ENCODE measurements around the gene LGR6. TPM values are rescaled to one million over a fixed set of nuclear protein-coding genes. Genes with fewer than 3 reads are reported as not detected.

LGR6 gene
- total and polyA plus RNA-seq, 2 of the 4 experiments (the other 2 are of a cell fraction) = not detected

GRCh38 chr1:202235003-202235660, 41.5 kb downstream of the LGR6 start:
- Histone ChIP-seq H3K56ac (ENCODE audit: extremely low read depth, insufficient read depth, low read length) (no peak overlapping the region), H3K9me3 (ENCODE audit: control insufficient read depth, insufficient read depth, low read length) (no peaks in the 10 kb centered on the region), H3K9ac (ENCODE audit: low read depth, low read length) (0 out of 2 replicates have a peak overlapping the region, but pooled peaks have one; percentile 3), H2AFZ (replicated peaks; ENCODE audit: low read length, poor library complexity) (peak overlapping the region; percentile 89), H4K5ac (ENCODE audit: low read depth, low read length) (no peak overlapping the region), H3K36me3 (ENCODE audit: control insufficient read depth, insufficient read depth, low read length) (no peaks in the 10 kb centered on the region), H2BK5ac (ENCODE audit: low read depth, low read length, poor library complexity, severe bottlenecking) (peak overlapping the region; percentile 16), H2BK15ac (ENCODE audit: low read depth, low read length) (peak overlapping the region; percentile 75; the same call in 2 of the 3 replicates), H3K79me1 (ENCODE audit: low read depth in 1 of 2, low read length in 2 of 2) (no peaks in the 10 kb centered on the region), H2AK9ac (replicated peaks; ENCODE audit: low read depth, low read length, poor library complexity) (peak overlapping the region; percentile 92), H3K4ac (ENCODE audit: low read depth, low read length) (peak overlapping the region; percentile 85), H2BK20ac (ENCODE audit: low read depth, low read length) (peak overlapping the region; percentile 92), H2BK120ac (ENCODE audit: low read depth, low read length) (peak overlapping the region; percentile 94), H3K27me3 (ENCODE audit: control insufficient read depth, insufficient read depth, low read length) (peaks cover 5% of the 10 kb centered on the region), H3K9me1 (ENCODE audit: insufficient read depth, low read length) (peaks cover 16% of the 10 kb centered on the region), H2AK5ac (ENCODE audit: low read depth, low read length) (peak overlapping the region; percentile 74), H3K23ac (ENCODE audit: low read depth, low read length) (peak overlapping the region; percentile 67; the same call in 1 of the 2 replicates), H3K27ac (ENCODE audit: insufficient read depth, low read length) (peak overlapping the region; percentile 22; the same call in 1 of the 2 replicates), H4K20me1 (ENCODE audit: insufficient read depth, low read length) (no peaks in the 10 kb centered on the region), H3K18ac (ENCODE audit: low read depth, low read length) (peak overlapping the region; percentile 10; the same call in 1 of the 2 replicates), H3K4me2 (ENCODE audit: low read depth, low read length) (no peak overlapping the region; the same call in 1 of the 2 replicates), H3K14ac (replicated peaks; ENCODE audit: low read depth, low read length) (peak overlapping the region; percentile 61), H4K91ac (ENCODE audit: insufficient read depth, low read depth, low read length) (peak overlapping the region; percentile 78), H3K4me1 (ENCODE audit: control insufficient read depth, insufficient read depth, low read length) (peaks cover 16% of the 10 kb centered on the region), H3K4me3 (ENCODE audit: insufficient read depth, low read depth, low read length) (no peak overlapping the region), H4K8ac (ENCODE audit: low read depth in 2 of 2, low read length in 2 of 2) (peak overlapping the region; percentile 12 to 44; a peak in 2 of 4 replicates)
- dilution Hi-C loops (cut with HindIII; ENCODE audit: low sequenced_read_pairs, unreplicated experiment) = no loop called here
- no TSS peak for BruUV-seq (replicated peaks)
- ChIA-PET POLR2A (ENCODE audit: unreplicated experiment) (no interaction called here), CTCF (interaction anchor here (0.8 to 1.2 kb wide), 3 partner anchors 19 to 35 kb away, joined by 3 to 5 read pairs (median 3); no protein-coding TSS in a partner anchor)
- TF ChIP-seq, protein P1, sequence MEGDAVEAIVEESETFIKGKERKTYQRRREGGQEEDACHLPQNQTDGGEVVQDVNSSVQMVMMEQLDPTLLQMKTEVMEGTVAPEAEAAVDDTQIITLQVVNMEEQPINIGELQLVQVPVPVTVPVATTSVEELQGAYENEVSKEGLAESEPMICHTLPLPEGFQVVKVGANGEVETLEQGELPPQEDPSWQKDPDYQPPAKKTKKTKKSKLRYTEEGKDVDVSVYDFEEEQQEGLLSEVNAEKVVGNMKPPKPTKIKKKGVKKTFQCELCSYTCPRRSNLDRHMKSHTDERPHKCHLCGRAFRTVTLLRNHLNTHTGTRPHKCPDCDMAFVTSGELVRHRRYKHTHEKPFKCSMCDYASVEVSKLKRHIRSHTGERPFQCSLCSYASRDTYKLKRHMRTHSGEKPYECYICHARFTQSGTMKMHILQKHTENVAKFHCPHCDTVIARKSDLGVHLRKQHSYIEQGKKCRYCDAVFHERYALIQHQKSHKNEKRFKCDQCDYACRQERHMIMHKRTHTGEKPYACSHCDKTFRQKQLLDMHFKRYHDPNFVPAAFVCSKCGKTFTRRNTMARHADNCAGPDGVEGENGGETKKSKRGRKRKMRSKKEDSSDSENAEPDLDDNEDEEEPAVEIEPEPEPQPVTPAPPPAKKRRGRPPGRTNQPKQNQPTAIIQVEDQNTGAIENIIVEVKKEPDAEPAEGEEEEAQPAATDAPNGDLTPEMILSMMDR (conservative IDR thresholded peaks at IDR 0.05; ENCODE audit: low read depth, low read length) = no peak
- TF ChIP-seq SMC3 (IDR thresholded peaks at IDR 0.05; ENCODE audit: low read depth, low read length) (no peak), NFE2L2 (IDR thresholded peaks at IDR 0.05; ENCODE audit: low read depth, low read length) (no peak), RFX5 (IDR thresholded peaks at IDR 0.05; ENCODE audit: low read depth, low read length) (no peak), MAFK (IDR thresholded peaks at IDR 0.05; ENCODE audit: low read depth, low read length) (no peak), RAD21 (IDR thresholded peaks at IDR 0.05; ENCODE audit: low read length) (no peak), ELK1 (IDR thresholded peaks at IDR 0.05; ENCODE audit: borderline replicate concordance, low read depth, low read length) (no peak), BHLHE40 (IDR thresholded peaks at IDR 0.05; ENCODE audit: low read depth, low read length) (no peak), RCOR1 (IDR thresholded peaks at IDR 0.05; ENCODE audit: insufficient replicate concordance, low read length) (no peak), CEBPB (IDR thresholded peaks at IDR 0.05; ENCODE audit: low read depth, low read length) (no peak), USF2 (IDR thresholded peaks at IDR 0.05; ENCODE audit: low read depth, low read length) (no peak), POLR2A (IDR thresholded peaks at IDR 0.05; ENCODE audit: low read depth, low read length) (no peak)
- intact Hi-C loops (cut with micrococcal nuclease) = no loop called here
- ATAC-seq (ENCODE audit: low read depth) (no peak), DNase-seq (no peak)
- in situ Hi-C loops (cut with MboI; ENCODE audit: low sequenced_read_pairs) = no loop called here
- 88% methylated on average over 3 of the region's 7 CpGs; no CpG with 5 or more reads in 1 of the 2 experiments for WGBS, 2 experiments (ENCODE audit: extremely low coverage in 2 of 2, insufficient read length in 1 of 2)
